Measurements from ENCODE around the gene RAX2.
"Not testable (repeated sequence)": the region's sequence is repeated elsewhere in the genome, so short reads cannot be mapped to it uniquely, and the experiment has no call there.

- TF ChIP-seq MYC, CTCF (IDR thresholded peaks at IDR 0.05; ENCODE audit: low read depth, low read length): not testable (repeated sequence)
Observed at GRCh38 chr19:3757705-3758104, 14.3 kb downstream of the RAX2 start.

Data from NB4 (cell line).